Measurements from ENCODE around the gene TXNDC2. TPM values are rescaled to one million over a fixed set of nuclear protein-coding genes. Genes with fewer than 3 reads are reported as not detected.
"Not testable (repeated sequence)": the region's sequence is repeated elsewhere in the genome, so short reads cannot be mapped to it uniquely, and the experiment has no call there.

Gene TXNDC2
- polyA plus RNA-seq, 3 donors, result 0.10 TPM; not detected in 2

- DNase-seq (ENCODE audit: extremely low read depth in 1 of 11, low read depth in 9 of 11, low spot score in 4 of 11), result no peak
Observed at GRCh38 chr18:9902832-9903231, 17.1 kb downstream of the TXNDC2 start.

- peak in 5 of 11 donors; percentile 22 to 50 (median 28) for DNase-seq (ENCODE audit: extremely low read depth in 1 of 11, low read depth in 9 of 11, low spot score in 4 of 11)
Observed at GRCh38 chr18:9905401-9905922, 19.7 kb downstream of the TXNDC2 start.

- DNase-seq (ENCODE audit: extremely low read depth in 1 of 11, low read depth in 9 of 11, low spot score in 4 of 11), result no peak
Observed at GRCh38 chr18:9906481-9906880, 20.7 kb downstream of the TXNDC2 start.

GRCh38 chr18:9907867-9908266 lies 22.1 kb downstream of the TXNDC2 start:
- DNase-seq (ENCODE audit: extremely low read depth in 1 of 11, low read depth in 9 of 11, low spot score in 4 of 11), result no peak

- DNase-seq (ENCODE audit: extremely low read depth in 1 of 11, low read depth in 9 of 11, low spot score in 4 of 11), result no peak
Observed at GRCh38 chr18:9910071-9910470, 24.3 kb downstream of the TXNDC2 start.

GRCh38 chr18:9910661-9911060 lies 24.9 kb downstream of the TXNDC2 start:
- DNase-seq (ENCODE audit: extremely low read depth in 1 of 11, low read depth in 9 of 11, low spot score in 4 of 11), result no peak

GRCh38 chr18:9911226-9911625 lies 25.5 kb downstream of the TXNDC2 start:
- no peak for DNase-seq (ENCODE audit: extremely low read depth in 1 of 11, low read depth in 9 of 11, low spot score in 4 of 11)

- not testable (repeated sequence) for DNase-seq (ENCODE audit: extremely low read depth in 1 of 11, low read depth in 9 of 11, low spot score in 4 of 11)
Observed at GRCh38 chr18:9912285-9912684, 26.5 kb downstream of the TXNDC2 start.

GRCh38 chr18:9913151-9913525 lies 27.4 kb downstream of the TXNDC2 start:
- no peak for DNase-seq (ENCODE audit: extremely low read depth in 1 of 11, low read depth in 9 of 11, low spot score in 4 of 11)

GRCh38 chr18:9913526-9914333 lies 28.0 kb downstream of the TXNDC2 start, which contains the start of gene VAPA:
Gene VAPA (plus strand): TSS chr18:9914016. CDS start chr18:9914257, 241 bp downstream.
- peak; percentile 91 to 96 (median 94) for DNase-seq (ENCODE audit: extremely low read depth in 1 of 11, low read depth in 9 of 11, low spot score in 4 of 11)

GRCh38 chr18:9914334-9914583 lies 28.5 kb downstream of the TXNDC2 start:
- no peak for DNase-seq (ENCODE audit: extremely low read depth in 1 of 11, low read depth in 9 of 11, low spot score in 4 of 11)

- DNase-seq (ENCODE audit: extremely low read depth in 1 of 11, low read depth in 9 of 11, low spot score in 4 of 11), result peak in 5 of 11 donors; percentile 29 to 46 (median 35)
Observed at GRCh38 chr18:9914584-9915290, 29.0 kb downstream of the TXNDC2 start.

- no peak for DNase-seq (ENCODE audit: extremely low read depth in 1 of 11, low read depth in 9 of 11, low spot score in 4 of 11)
Observed at GRCh38 chr18:9915291-9916076, 29.7 kb downstream of the TXNDC2 start.

- no peak for DNase-seq (ENCODE audit: extremely low read depth in 1 of 11, low read depth in 9 of 11, low spot score in 4 of 11)
Observed at GRCh38 chr18:9916077-9916639, 30.4 kb downstream of the TXNDC2 start.

GRCh38 chr18:9916808-9917207 lies 31.0 kb downstream of the TXNDC2 start:
- DNase-seq (ENCODE audit: extremely low read depth in 1 of 11, low read depth in 9 of 11, low spot score in 4 of 11), result no peak

- no peak for DNase-seq (ENCODE audit: extremely low read depth in 1 of 11, low read depth in 9 of 11, low spot score in 4 of 11)
Observed at GRCh38 chr18:9918016-9918680, 32.4 kb downstream of the TXNDC2 start.

- DNase-seq (ENCODE audit: extremely low read depth in 1 of 11, low read depth in 9 of 11, low spot score in 4 of 11), result no peak
Observed at GRCh38 chr18:9919564-9920232, 33.9 kb downstream of the TXNDC2 start.

- no peak for DNase-seq (ENCODE audit: extremely low read depth in 1 of 11, low read depth in 9 of 11, low spot score in 4 of 11)
Observed at GRCh38 chr18:9922592-9923311, 37.0 kb downstream of the TXNDC2 start.

Data from renal cortex interstitium (tissue), 11 donors.